OCI-LY1 (cell line): ENCODE measurements around the gene RAD51B.

Source experiments
- H2AFZ ChIP-seq: fragments of 200-600 bp; sonication (generic), shearing (Covaris generic); 2 replicates; pipeline ENCODE4 v1.6.0; 2014; ENCODE audit warnings: antibody characterized with exemption, mild to moderate bottlenecking, low read length
- H3F3A ChIP-seq: fragments of 200-600 bp; sonication (generic), shearing (Covaris generic); 2 replicates; pipeline ENCODE4 v1.6.0; 2014; ENCODE audit warnings: mild to moderate bottlenecking, antibody characterized with exemption, low read length, moderate library complexity; ENCODE audit not compliant: insufficient read depth
- H3K27ac ChIP-seq: fragments of 200-600 bp; sonication (generic); 2 replicates; pipeline ENCODE4 v1.5.1; 2014; ENCODE audit warnings: low read length, mixed run types, mild to moderate bottlenecking, low read depth; ENCODE audit not compliant: poor library complexity, severe bottlenecking
- H3K27me3 ChIP-seq: fragments of 200-600 bp; sonication (generic); 2 replicates; pipeline ENCODE4 v1.6.0; 2014; ENCODE audit warnings: antibody characterized with exemption, mild to moderate bottlenecking, low read length, moderate library complexity; ENCODE audit not compliant: insufficient read depth
- H3K36me3 ChIP-seq: fragments of 200-600 bp; sonication (generic); 2 replicates; pipeline ENCODE4 v1.6.1; 2014; ENCODE audit warnings: mild to moderate bottlenecking, antibody characterized with exemption, low read length, moderate library complexity, mixed read lengths; ENCODE audit not compliant: insufficient read depth
- H3K4me1 ChIP-seq: fragments of 200-600 bp; sonication (generic); 2 replicates; pipeline ENCODE4 v1.5.1; 2014; ENCODE audit warnings: mild to moderate bottlenecking, low read length, moderate library complexity; ENCODE audit not compliant: insufficient read depth, severe bottlenecking
- H3K4me2 ChIP-seq: fragments of 200-600 bp; sonication (generic), shearing (Covaris generic); 2 replicates; pipeline ENCODE4 v1.6.1; 2014; ENCODE audit warnings: low read length
- H3K4me3 ChIP-seq: fragments of 200-600 bp; sonication (generic); 2 replicates; pipeline ENCODE4 v1.5.1; 2014; ENCODE audit warnings: low read length, low read depth, mild to moderate bottlenecking, mixed read lengths; ENCODE audit not compliant: poor library complexity, severe bottlenecking
- H3K79me2 ChIP-seq: fragments of 200-600 bp; shearing (Covaris generic); 2 replicates; pipeline ENCODE4 v1.6.1; 2016; ENCODE audit warnings: mixed run types, low read length, mixed read lengths; ENCODE audit not compliant: insufficient read depth
- H3K9ac ChIP-seq: fragments of 200-600 bp; sonication (generic), shearing (Covaris generic); 2 replicates; pipeline ENCODE4 v1.6.1; 2014; ENCODE audit warnings: mild to moderate bottlenecking, low read length, mixed read lengths
- H3K9me2 ChIP-seq: fragments of 200-600 bp; sonication (generic), shearing (Covaris generic); 2 replicates; pipeline ENCODE4 v1.6.1; 2014; ENCODE audit warnings: low read depth, mild to moderate bottlenecking, low read length, mixed read lengths
- H3K9me3 ChIP-seq: fragments of 200-600 bp; shearing (Covaris generic); 2 replicates; pipeline ENCODE4 v1.6.1; 2014; ENCODE audit warnings: low read length, mixed read lengths
- H4K20me1 ChIP-seq: fragments of 200-600 bp; sonication (generic), shearing (Covaris generic); 2 replicates; pipeline ENCODE4 v1.6.0; 2016; ENCODE audit warnings: mild to moderate bottlenecking, low read length; ENCODE audit not compliant: insufficient read depth
- CTCF ChIP-seq: fragments of 200-600 bp; sonication (generic), shearing (Covaris generic); IDR thresholded peaks from 2 replicates; pipeline ENCODE4 v1.5.1; 2017; ENCODE audit warnings: mild to moderate bottlenecking, antibody characterized with exemption, low read length, moderate library complexity, mixed read lengths
- EZH2 ChIP-seq: fragments of 200-600 bp; sonication (generic), shearing (Covaris generic); IDR thresholded peaks from 2 replicates; pipeline ENCODE4 v1.8.0; 2017; ENCODE audit warnings: borderline replicate concordance, mixed run types, mild to moderate bottlenecking, antibody characterized with exemption, low read length, moderate library complexity, mixed read lengths

Gene RAD51B

GRCh38 chr14:67927244-67927643 is 107.7 kb downstream of the RAD51B start:
- H3K79me2 ChIP-seq = no peaks in the 10 kb centered on the region
- no peaks in the 10 kb centered on the region for H4K20me1 ChIP-seq
- TF ChIP-seq EZH2 = no peak
- no peak for TF ChIP-seq CTCF
- no peaks in the 10 kb centered on the region for H3K36me3 ChIP-seq
- no peaks in the 10 kb centered on the region for H3K27me3 ChIP-seq
- no peak overlapping the region for H2AFZ ChIP-seq
- no peaks in the 10 kb centered on the region for H3K9me2 ChIP-seq
- peaks cover under 1% of the 10 kb centered on the region for H3K4me1 ChIP-seq
- 0 out of 2 replicates have a peak, but pooled peaks cover 2% of the 10 kb centered on the region for H3K9me3 ChIP-seq
- H3K4me2 ChIP-seq = no peak overlapping the region
- H3F3A ChIP-seq = no peaks in the 10 kb centered on the region
- no peak overlapping the region for H3K4me3 ChIP-seq
- no peak overlapping the region for H3K9ac ChIP-seq
- H3K27ac ChIP-seq = no peak overlapping the region

GRCh38 chr14:67928375-67928774 is 108.8 kb downstream of the RAD51B start:
- Histone ChIP-seq H3K27me3 (no peaks in the 10 kb centered on the region), H3K9ac (no peak overlapping the region), H3F3A (no peaks in the 10 kb centered on the region), H3K4me3 (no peak overlapping the region), H3K79me2 (no peaks in the 10 kb centered on the region), H3K4me2 (no peak overlapping the region), H3K9me2 (no peaks in the 10 kb centered on the region), H3K36me3 (no peaks in the 10 kb centered on the region), H4K20me1 (no peaks in the 10 kb centered on the region), H2AFZ (no peak overlapping the region), H3K27ac (no peak overlapping the region), H3K9me3 (0 out of 2 replicates have a peak, but pooled peaks cover 2% of the 10 kb centered on the region), H3K4me1 (no peaks in the 10 kb centered on the region)
- TF ChIP-seq EZH2 (no peak), CTCF (no peak)

- H3K27me3 ChIP-seq = no peaks in the 10 kb centered on the region
- no peaks in the 10 kb centered on the region for H3K4me1 ChIP-seq
- H3K27ac ChIP-seq = no peak overlapping the region
- H3F3A ChIP-seq = no peaks in the 10 kb centered on the region
- H3K4me3 ChIP-seq = no peak overlapping the region
- no peaks in the 10 kb centered on the region; the same call in 1 of the 2 replicates for H3K79me2 ChIP-seq
- no peak overlapping the region for H3K9ac ChIP-seq
- no peaks in the 10 kb centered on the region for H4K20me1 ChIP-seq
- no peaks in the 10 kb centered on the region for H3K9me2 ChIP-seq
- no peaks in the 10 kb centered on the region for H3K36me3 ChIP-seq
- TF ChIP-seq EZH2 = no peak
- no peak for TF ChIP-seq CTCF
- H3K4me2 ChIP-seq = no peak overlapping the region
- no peak overlapping the region for H2AFZ ChIP-seq
- 0 out of 2 replicates have a peak, but pooled peaks cover 2% of the 10 kb centered on the region for H3K9me3 ChIP-seq
Observed at GRCh38 chr14:67932708-67933246, 113.2 kb downstream of the RAD51B start.
